Lung (tissue), 12 donors: ENCODE results near the gene TET2. TPM values are rescaled to one million over a fixed set of nuclear protein-coding genes. Genes with fewer than 3 reads are reported as not detected.

Experiments used
- ATAC-seq: fragments of 200-7000 bp; cut with Tn5 transposase; one replicate; pipeline ENCODE4 v1.9.1; 2020; ENCODE audit warnings: moderate number of reproducible peaks; ENCODE audit not compliant: insufficient read depth, low FRiP score
- DNase-seq, 3 donors: peaks; one replicate each; pipeline ENCODE4 v3.0.0-alpha.2; 2013 to 2017
- H3K27ac ChIP-seq, 2 donors: one replicate each; pipeline ENCODE4 v1.5.1; 2013; ENCODE audit warnings: mild to moderate bottlenecking in 2 of 2, moderate library complexity in 2 of 2, control low read depth in 1 of 2, inconsistent platforms in 1 of 2, low read depth in 1 of 2, low read length in 1 of 2
- H3K27me3 ChIP-seq, 3 donors: one replicate each; pipeline ENCODE4 v1.5.1; 2013; ENCODE audit warnings: low read length in 2 of 3; ENCODE audit not compliant: control insufficient read depth in 3 of 3, insufficient read depth in 3 of 3
- H3K36me3 ChIP-seq, 4 donors: one replicate each; pipeline ENCODE4 v1.5.1; 2013; ENCODE audit warnings: low read length in 4 of 4, mild to moderate bottlenecking in 1 of 4, moderate library complexity in 1 of 4; ENCODE audit not compliant: control insufficient read depth in 4 of 4, insufficient read depth in 4 of 4
- H3K4me1 ChIP-seq, 5 donors: one replicate each; pipeline ENCODE4 v1.5.1; 2013; ENCODE audit warnings: low read length in 5 of 5, mild to moderate bottlenecking in 2 of 5, moderate library complexity in 1 of 5; ENCODE audit not compliant: control insufficient read depth in 5 of 5, insufficient read depth in 5 of 5
- H3K4me3 ChIP-seq: one replicate; pipeline ENCODE4 v1.5.1; 2013; ENCODE audit warnings: mild to moderate bottlenecking, control low read depth, moderate library complexity
- H3K9ac ChIP-seq, 2 donors: one replicate each; pipeline ENCODE4 v1.5.1; 2013; ENCODE audit warnings: low read length in 2 of 2, control low read depth in 1 of 2; ENCODE audit not compliant: insufficient read depth in 1 of 2
- H3K9me3 ChIP-seq, 4 donors: one replicate each; pipeline ENCODE4 v1.5.1; 2013; ENCODE audit warnings: low read length in 3 of 4, mild to moderate bottlenecking in 1 of 4, moderate library complexity in 1 of 4; ENCODE audit not compliant: control insufficient read depth in 4 of 4, insufficient read depth in 3 of 4
- CTCF ChIP-seq: IDR thresholded peaks from 2 replicates; pipeline ENCODE4 v1.5.1; 2012; ENCODE audit warnings: mild to moderate bottlenecking; ENCODE audit errors: control extremely low read depth, extremely low read depth
- WGBS, 2 donors: extraction: QIAGEN DNeasy Blood & Tissue Kit; methylation state at CpG; one replicate each; pipeline ENCODE4 v1.1.7; 2013; 5-methylcytosine and 5-hydroxymethylcytosine counted together
- polyA plus RNA-seq, 2 donors: library from polyadenylated mRNA; stranded (reverse); fragments of 200-250 nt; gene quantifications; one replicate each; pipeline ENCODE4 v1.2.1, GENCODE V29; 2013
- total RNA-seq, 2 donors: library from RNA; depleted of rRNA in 1 of 2; stranded (reverse); fragments of >200 nt in 1 of 2; gene quantifications; one replicate each; pipeline ENCODE4 v1.2.1, GENCODE V29; 2014 to 2021
- donor health status: control.
- donor health status: control.
- donor health status: Bipolar disorder and iron deficiency.
- donor health status: healthy.
- donor health status: DM: yes; HTN: yes; CAD: no.

The TET2 gene
- total and polyA plus RNA-seq, 4 donors = 4.1 to 72.2 (median 16.5) TPM

- Histone ChIP-seq H3K4me3 (no peak overlapping the region), H3K4me1 (peaks cover 0 to 13% (median 4%) of the 10 kb centered on the region in 5 donors), H3K36me3 (peaks cover 0 to 10% (median 5%) of the 10 kb centered on the region in 4 donors), H3K9me3 (no peaks in the 10 kb centered on the region), H3K9ac (no peak overlapping the region), H3K27me3 (no peaks in the 10 kb centered on the region), H3K27ac (no peak overlapping the region)
- ATAC-seq = no peak
- no peak for DNase-seq
- no peak for TF ChIP-seq CTCF
- WGBS, 2 donors = 57 to 76% methylated on average over 1 of the region's 1 CpG
Observed at GRCh38 chr4:105192910-105193309, 46.2 kb downstream of the TET2 start.

DNA sequence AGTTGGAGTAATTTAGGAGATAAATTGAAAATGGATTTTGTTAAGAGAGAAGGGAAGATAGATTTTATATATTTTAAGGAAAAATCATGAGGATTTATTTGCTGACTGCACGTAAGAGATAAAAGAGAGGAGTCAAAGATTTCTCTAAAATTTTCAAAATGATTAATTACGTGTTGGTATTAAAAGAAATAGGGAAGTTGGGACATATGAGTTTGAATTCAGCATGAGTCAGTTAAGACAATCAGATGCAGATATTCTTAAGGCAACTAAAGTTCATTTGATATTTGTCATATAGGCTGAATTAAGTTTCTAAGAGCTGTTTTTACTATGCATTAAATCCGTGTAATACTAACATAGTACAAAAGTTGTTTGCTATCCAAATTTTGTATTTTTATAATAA lies 46.9 kb downstream of the TET2 start:
- TF ChIP-seq CTCF = no peak
- peaks cover 0 to 15% (median 4%) of the 10 kb centered on the region in 5 donors for H3K4me1 ChIP-seq
- DNase-seq (no peak), ATAC-seq (no peak)
- H3K27me3 ChIP-seq = no peaks in the 10 kb centered on the region
- H3K9me3 ChIP-seq = no peaks in the 10 kb centered on the region
- H3K9ac ChIP-seq = no peak overlapping the region
- 73 to 81% methylated on average over 3 of the region's 3 CpGs for WGBS, 2 donors
- H3K36me3 ChIP-seq = peaks cover 0 to 10% (median 5%) of the 10 kb centered on the region in 4 donors
- no peak overlapping the region for H3K27ac ChIP-seq
- no peak overlapping the region for H3K4me3 ChIP-seq

GRCh38 chr4:105194328-105195231 lies 47.9 kb downstream of the TET2 start:
- H3K9ac ChIP-seq = no peak overlapping the region
- TF ChIP-seq CTCF = no peak
- no peak for ATAC-seq
- peaks cover 0 to 10% (median 5%) of the 10 kb centered on the region in 4 donors for H3K36me3 ChIP-seq
- H3K4me3 ChIP-seq = no peak overlapping the region
- no peak for DNase-seq
- no peaks in the 10 kb centered on the region for H3K27me3 ChIP-seq
- peaks cover 0 to 15% (median 4%) of the 10 kb centered on the region in 5 donors for H3K4me1 ChIP-seq
- H3K27ac ChIP-seq = no peak overlapping the region
- no peaks in the 10 kb centered on the region for H3K9me3 ChIP-seq
